DOHH2 (cell line): Measurements from ENCODE around the gene CTDSPL2.

Experiments
- H3F3A ChIP-seq: fragments of 200-600 bp; sonication (generic), shearing (Covaris generic); 2 replicates; pipeline ENCODE4 v1.6.0; 2016; ENCODE audit warnings: antibody characterized with exemption, mild to moderate bottlenecking; ENCODE audit not compliant: control insufficient read depth, insufficient read depth
- H3K27ac ChIP-seq: fragments of 200-600 bp; sonication (generic); 2 replicates; pipeline ENCODE4 v1.5.1; 2014; ENCODE audit warnings: low read depth, mild to moderate bottlenecking, low read length, moderate library complexity
- H3K27me3 ChIP-seq: fragments of 200-600 bp; sonication (generic); 2 replicates; pipeline ENCODE4 v1.6.1; 2014; ENCODE audit warnings: mild to moderate bottlenecking, low read length, mixed read lengths; ENCODE audit not compliant: control insufficient read depth
- H3K36me3 ChIP-seq: fragments of 200-600 bp; sonication (generic); 2 replicates; pipeline ENCODE4 v1.6.1; 2014; ENCODE audit warnings: mild to moderate bottlenecking, low read length, moderate library complexity, mixed read lengths; ENCODE audit not compliant: control insufficient read depth
- H3K4me1 ChIP-seq: fragments of 200-600 bp; sonication (generic); 2 replicates; pipeline ENCODE4 v1.6.1; 2014; ENCODE audit warnings: mild to moderate bottlenecking, low read length, mixed read lengths; ENCODE audit not compliant: control insufficient read depth
- H3K4me2 ChIP-seq: fragments of 200-600 bp; sonication (generic); 2 replicates; pipeline ENCODE4 v1.6.0; 2014; ENCODE audit warnings: mild to moderate bottlenecking, low read length, moderate library complexity
- H3K4me3 ChIP-seq: fragments of 200-600 bp; sonication (generic); 2 replicates; pipeline ENCODE4 v1.5.1; 2014; ENCODE audit warnings: mild to moderate bottlenecking, low read length, mixed read lengths
- H3K79me2 ChIP-seq: fragments of 200-600 bp; sonication (generic); 2 replicates; pipeline ENCODE4 v1.6.1; 2014; ENCODE audit warnings: mild to moderate bottlenecking, low read length, mixed read lengths; ENCODE audit not compliant: control insufficient read depth
- H3K9me2 ChIP-seq: fragments of 200-600 bp; sonication (generic); replicated peaks from 2 replicates; pipeline ENCODE4 v1.6.1; 2014; ENCODE audit warnings: mild to moderate bottlenecking, low read length, mixed read lengths; ENCODE audit not compliant: control insufficient read depth
- H3K9me3 ChIP-seq: fragments of 200-600 bp; sonication (generic); 2 replicates; pipeline ENCODE4 v1.6.1; 2014; ENCODE audit warnings: antibody characterized with exemption, low read length, mixed read lengths; ENCODE audit not compliant: control insufficient read depth, insufficient read depth
- H4K20me1 ChIP-seq: fragments of 200-600 bp; sonication (generic); 2 replicates; pipeline ENCODE4 v1.6.0; 2014; ENCODE audit warnings: low read depth, mild to moderate bottlenecking, antibody characterized with exemption, low read length, moderate library complexity; ENCODE audit not compliant: control insufficient read depth, insufficient read depth
- EZH2phosphoT487 ChIP-seq: fragments of 200-600 bp; sonication (generic); IDR thresholded peaks from 2 replicates; pipeline ENCODE4 v1.6.1; 2017; ENCODE audit warnings: borderline replicate concordance, mild to moderate bottlenecking, antibody characterized with exemption, low read length, moderate library complexity, mixed read lengths
- TF ChIP-seq, protein P1 (sequence below): fragments of 200-600 bp; sonication (generic); IDR thresholded peaks from one replicate; pipeline ENCODE4 v1.5.1; 2014; ENCODE audit warnings: antibody characterized with exemption, mild to moderate bottlenecking, low read depth, low read length; ENCODE audit not compliant: poor library complexity, severe bottlenecking

The CTDSPL2 gene

DNA sequence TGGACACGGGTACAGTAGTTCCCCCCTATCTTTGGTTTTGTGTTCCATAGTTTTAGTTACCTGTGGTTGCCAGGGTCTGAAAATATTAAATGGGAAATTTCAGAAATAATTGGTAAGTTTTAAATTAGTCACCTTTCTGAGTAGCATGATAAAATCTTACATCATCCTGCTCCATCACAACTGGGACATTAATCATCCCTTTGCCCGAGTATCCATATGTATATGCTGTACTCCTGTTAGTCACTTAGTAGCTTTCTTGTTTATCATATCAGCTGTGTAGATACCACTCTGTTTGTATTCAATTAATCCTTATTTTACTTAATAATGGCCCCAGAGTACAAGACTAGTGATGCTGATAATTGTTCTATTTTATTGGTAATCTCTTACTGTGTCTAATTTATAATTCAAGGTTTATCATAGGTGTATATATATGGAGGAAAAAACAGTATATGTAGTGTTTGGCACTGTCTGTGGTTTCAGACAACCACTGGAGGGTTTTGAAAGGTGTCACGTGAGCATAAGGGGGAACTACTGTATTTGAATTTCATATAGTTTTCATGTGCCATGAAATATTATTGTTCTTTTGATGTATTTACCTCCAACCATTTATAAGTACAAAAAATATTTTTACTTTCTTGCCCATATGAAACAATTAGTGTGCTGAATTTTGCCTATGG lies 41.4 kb downstream of the CTDSPL2 start:
- H3K4me3 ChIP-seq = no peak overlapping the region
- H3K36me3 ChIP-seq = peaks cover 45% of the 10 kb centered on the region
- H3F3A ChIP-seq = no peaks in the 10 kb centered on the region
- no peak overlapping the region for H3K4me2 ChIP-seq
- H3K4me1 ChIP-seq = no peaks in the 10 kb centered on the region
- no peak overlapping the region for H3K27ac ChIP-seq
- H3K9me2 ChIP-seq = no peaks in the 10 kb centered on the region
- H3K27me3 ChIP-seq = no peaks in the 10 kb centered on the region
- no peaks in the 10 kb centered on the region for H3K9me3 ChIP-seq
- TF ChIP-seq, protein P1, sequence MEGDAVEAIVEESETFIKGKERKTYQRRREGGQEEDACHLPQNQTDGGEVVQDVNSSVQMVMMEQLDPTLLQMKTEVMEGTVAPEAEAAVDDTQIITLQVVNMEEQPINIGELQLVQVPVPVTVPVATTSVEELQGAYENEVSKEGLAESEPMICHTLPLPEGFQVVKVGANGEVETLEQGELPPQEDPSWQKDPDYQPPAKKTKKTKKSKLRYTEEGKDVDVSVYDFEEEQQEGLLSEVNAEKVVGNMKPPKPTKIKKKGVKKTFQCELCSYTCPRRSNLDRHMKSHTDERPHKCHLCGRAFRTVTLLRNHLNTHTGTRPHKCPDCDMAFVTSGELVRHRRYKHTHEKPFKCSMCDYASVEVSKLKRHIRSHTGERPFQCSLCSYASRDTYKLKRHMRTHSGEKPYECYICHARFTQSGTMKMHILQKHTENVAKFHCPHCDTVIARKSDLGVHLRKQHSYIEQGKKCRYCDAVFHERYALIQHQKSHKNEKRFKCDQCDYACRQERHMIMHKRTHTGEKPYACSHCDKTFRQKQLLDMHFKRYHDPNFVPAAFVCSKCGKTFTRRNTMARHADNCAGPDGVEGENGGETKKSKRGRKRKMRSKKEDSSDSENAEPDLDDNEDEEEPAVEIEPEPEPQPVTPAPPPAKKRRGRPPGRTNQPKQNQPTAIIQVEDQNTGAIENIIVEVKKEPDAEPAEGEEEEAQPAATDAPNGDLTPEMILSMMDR = no peak
- TF ChIP-seq EZH2phosphoT487 = no peak
- H3K79me2 ChIP-seq = peaks cover 89% of the 10 kb centered on the region
- H4K20me1 ChIP-seq = 0 out of 2 replicates have a peak, but pooled peaks cover 3% of the 10 kb centered on the region

DNA sequence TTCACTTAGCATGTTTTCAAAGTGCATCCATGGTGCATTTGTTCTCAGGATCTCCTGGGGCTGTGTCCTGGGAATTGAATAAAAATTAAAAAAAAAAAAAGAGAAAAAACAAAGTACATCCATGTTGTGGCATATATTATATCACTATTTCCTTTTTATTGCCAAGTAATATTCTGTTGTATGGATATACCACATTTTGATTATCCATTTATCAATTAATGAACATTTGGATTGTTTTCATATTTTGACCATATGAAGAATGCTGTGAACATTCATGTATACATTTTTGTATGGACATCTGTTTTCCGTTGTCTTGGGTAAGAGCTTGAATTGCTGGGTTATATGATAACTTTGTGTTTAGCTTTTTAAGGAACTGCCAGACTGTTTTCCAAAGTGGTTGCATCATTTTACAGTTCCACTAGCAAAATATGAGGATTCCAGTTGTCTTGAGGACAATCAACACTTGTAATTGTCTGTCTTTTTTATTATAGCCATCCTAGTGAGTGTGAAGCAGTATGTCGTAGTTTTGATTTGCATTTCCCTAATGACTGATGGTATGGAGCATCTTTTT lies 44.5 kb downstream of the CTDSPL2 start:
- H3K9me3 ChIP-seq = no peaks in the 10 kb centered on the region
- no peaks in the 10 kb centered on the region for H3F3A ChIP-seq
- H3K27ac ChIP-seq = no peak overlapping the region
- H3K4me2 ChIP-seq = no peak overlapping the region
- H3K27me3 ChIP-seq = no peaks in the 10 kb centered on the region
- H3K4me3 ChIP-seq = no peak overlapping the region
- peaks cover 79% of the 10 kb centered on the region for H3K79me2 ChIP-seq
- H4K20me1 ChIP-seq = 0 out of 2 replicates have a peak, but pooled peaks cover 2% of the 10 kb centered on the region
- no peaks in the 10 kb centered on the region for H3K9me2 ChIP-seq
- no peaks in the 10 kb centered on the region for H3K4me1 ChIP-seq
- no peak for TF ChIP-seq EZH2phosphoT487
- peaks cover 25% of the 10 kb centered on the region for H3K36me3 ChIP-seq

DNA sequence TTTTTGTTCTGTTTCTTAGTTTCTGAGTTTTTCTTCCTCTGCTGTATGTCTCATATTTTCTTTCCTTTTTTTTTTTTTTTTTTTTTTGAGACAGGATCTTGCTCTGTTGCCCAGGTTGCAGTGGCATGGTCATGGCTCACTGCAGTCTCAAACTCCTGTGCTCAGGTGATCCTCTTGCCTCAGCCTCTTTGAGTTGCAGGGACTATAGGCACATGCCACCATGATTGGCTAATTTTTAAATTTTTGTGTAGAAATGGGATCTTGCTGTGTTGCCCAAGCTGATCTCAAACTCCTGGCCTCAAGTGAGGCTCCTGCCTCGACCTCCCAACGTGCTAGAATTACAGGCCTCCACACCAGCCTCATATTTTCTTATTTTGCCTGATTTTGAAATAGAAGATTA lies 51.9 kb downstream of the CTDSPL2 start:
- TF ChIP-seq, protein P1 = no peak
- no peak for TF ChIP-seq EZH2phosphoT487

DNA sequence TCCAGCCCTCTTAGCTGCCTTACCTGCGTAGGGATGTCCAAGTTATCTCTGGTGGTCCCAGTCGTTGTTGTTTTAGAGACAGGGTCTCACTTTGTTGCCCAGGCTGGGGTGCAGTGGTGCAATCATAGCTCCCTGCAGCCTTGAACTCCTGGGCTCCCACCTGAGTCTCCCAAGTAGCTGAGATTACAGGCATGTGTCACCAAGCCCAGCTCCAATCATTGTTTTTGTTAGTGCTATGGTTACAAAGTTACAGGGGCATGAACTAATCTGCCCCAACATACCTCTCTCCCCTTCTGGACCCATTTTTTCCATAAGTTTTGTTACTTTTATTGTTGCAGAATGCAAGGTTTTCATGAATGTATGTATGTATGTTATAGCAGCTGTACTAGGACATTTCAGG lies 54.7 kb downstream of the CTDSPL2 start:
- H3K36me3 ChIP-seq = peaks cover 35% of the 10 kb centered on the region
- no peak for TF ChIP-seq EZH2phosphoT487
- TF ChIP-seq, protein P1 = no peak
- H4K20me1 ChIP-seq = peaks cover 14% of the 10 kb centered on the region; the same call in 1 of the 2 replicates
- H3K27ac ChIP-seq = no peak overlapping the region
- peaks cover 75% of the 10 kb centered on the region for H3K79me2 ChIP-seq
- no peaks in the 10 kb centered on the region for H3K9me3 ChIP-seq
- H3K27me3 ChIP-seq = no peaks in the 10 kb centered on the region
- H3K4me1 ChIP-seq = no peaks in the 10 kb centered on the region
- no peak overlapping the region for H3K4me2 ChIP-seq
- H3F3A ChIP-seq = peaks cover 6% of the 10 kb centered on the region; the same call in 1 of the 2 replicates
- H3K9me2 ChIP-seq = no peaks in the 10 kb centered on the region
- no peak overlapping the region for H3K4me3 ChIP-seq

More for the DNA sequence above, 51.9 kb downstream of the CTDSPL2 start:
- no peak overlapping the region for H3K4me2 ChIP-seq
- no peaks in the 10 kb centered on the region for H3K4me1 ChIP-seq
- peaks cover 6% of the 10 kb centered on the region; the same call in 1 of the 2 replicates for H3F3A ChIP-seq
- H3K79me2 ChIP-seq = peaks cover 83% of the 10 kb centered on the region
- H3K4me3 ChIP-seq = no peak overlapping the region
- peaks cover 14% of the 10 kb centered on the region; the same call in 1 of the 2 replicates for H4K20me1 ChIP-seq
- H3K36me3 ChIP-seq = peaks cover 12% of the 10 kb centered on the region
- no peaks in the 10 kb centered on the region for H3K9me3 ChIP-seq
- H3K27ac ChIP-seq = no peak overlapping the region
- H3K27me3 ChIP-seq = no peaks in the 10 kb centered on the region
- no peaks in the 10 kb centered on the region for H3K9me2 ChIP-seq
